ENCODE results near the gene CIAO3.
"Not testable (repeated sequence)": the region's sequence is repeated elsewhere in the genome, so short reads cannot be mapped to it uniquely, and the experiment has no call there.

The CIAO3 gene

GRCh38 chr16:780296-780695, 39.5 kb upstream of the CIAO3 start:
- no peak overlapping the region for H3K4me3 ChIP-seq (ENCODE audit: low read depth, low read length)
- no peak for TF ChIP-seq CTCF (IDR thresholded peaks at IDR 0.05; ENCODE audit: insufficient read depth, low read depth, low read length, missing control alignments)
- no peak for DNase-seq (ENCODE audit: low read depth)

- no peak for TF ChIP-seq CTCF (IDR thresholded peaks at IDR 0.05; ENCODE audit: insufficient read depth, low read depth, low read length, missing control alignments)
- no peak overlapping the region for H3K4me3 ChIP-seq (ENCODE audit: low read depth, low read length)
- DNase-seq (ENCODE audit: low read depth), result no peak
Measured at GRCh38 chr16:779561-779960, 38.8 kb upstream of the CIAO3 start.

- no peak overlapping the region for H3K4me3 ChIP-seq (ENCODE audit: low read depth, low read length)
- no peak for DNase-seq (ENCODE audit: low read depth)
- TF ChIP-seq CTCF (IDR thresholded peaks at IDR 0.05; ENCODE audit: insufficient read depth, low read depth, low read length, missing control alignments), result no peak
Measured at GRCh38 chr16:778909-779527, 38.2 kb upstream of the CIAO3 start.

GRCh38 chr16:778447-778846, 37.6 kb upstream of the CIAO3 start:
- no peak for TF ChIP-seq CTCF (IDR thresholded peaks at IDR 0.05; ENCODE audit: insufficient read depth, low read depth, low read length, missing control alignments)
- DNase-seq (ENCODE audit: low read depth), result no peak

GRCh38 chr16:777826-778225, 37.0 kb upstream of the CIAO3 start:
- no peak overlapping the region for H3K4me3 ChIP-seq (ENCODE audit: low read depth, low read length)
- no peak for TF ChIP-seq CTCF (IDR thresholded peaks at IDR 0.05; ENCODE audit: insufficient read depth, low read depth, low read length, missing control alignments)
- no peak for DNase-seq (ENCODE audit: low read depth)

More at GRCh38 chr16:778447-778846, 37.6 kb upstream of the CIAO3 start:
- H3K4me3 ChIP-seq (ENCODE audit: low read depth, low read length), result no peak overlapping the region

- H3K4me3 ChIP-seq (ENCODE audit: low read depth, low read length), result no peak overlapping the region
- TF ChIP-seq CTCF (IDR thresholded peaks at IDR 0.05; ENCODE audit: insufficient read depth, low read depth, low read length, missing control alignments), result no peak
- no peak for DNase-seq (ENCODE audit: low read depth)
Measured at GRCh38 chr16:776824-777223, 36.0 kb upstream of the CIAO3 start.

- not testable (repeated sequence) for DNase-seq (ENCODE audit: low read depth); H3K4me3 ChIP-seq (ENCODE audit: low read depth, low read length)
Measured at GRCh38 chr16:776298-776697, 35.5 kb upstream of the CIAO3 start.
